GM12878 (cell line): ENCODE results near the gene ATF7IP. TPM values are rescaled to one million over a fixed set of nuclear protein-coding genes. Genes with fewer than 3 reads are reported as not detected.
"Not testable (repeated sequence)": the region's sequence is repeated elsewhere in the genome, so short reads cannot be mapped to it uniquely, and the experiment has no call there.

Experiments
- ATAC-seq: fragments of 200-7000 bp; cut with Tn5 transposase; 3 replicates; pipeline ENCODE4 v1.9.1; 2020; ENCODE audit warnings: mild to moderate bottlenecking, moderate library complexity
- BruUV-seq: library from RNA; stranded (reverse); fragments of 400-500 nt; replicated peaks from 2 replicates; lab custom pipeline; 2021; lab: Mats Ljungman, UMichigan
- CTCF ChIA-PET: fragments of 300-600 bp; sonication (Branson Sonifier 250); formaldehyde crosslinking; extraction: SDS; loops from one replicate; lab custom pipeline; 2021; ENCODE audit warnings: inconsistent platforms; lab: Yijun Ruan, JAX
- POLR2A ChIA-PET: fragments of 350-600 bp; formaldehyde crosslinking; extraction: SDS; loops from one replicate; lab custom pipeline; 2021; ENCODE audit warnings: inconsistent platforms; lab: Charles Lee
- RAD21 ChIA-PET: fragments of 300-600 bp; sonication (Branson Sonifier 250); formaldehyde crosslinking; loops from one replicate; lab custom pipeline; 2023; ENCODE audit warnings: antibody characterized with exemption; ENCODE audit not compliant: unreplicated experiment; lab: Charles Lee
- SMC1A ChIA-PET: fragments of 300-600 bp; sonication (Branson Sonifier 250); formaldehyde crosslinking; loops from one replicate; lab custom pipeline; 2023; ENCODE audit not compliant: unreplicated experiment, uncharacterized antibody; lab: Charles Lee
- DNase-seq: peaks from one replicate; pipeline ENCODE4 v3.0.0-alpha.2; 2011; ENCODE audit warnings: low read depth, low spot score
- FAIRE-seq: peaks from 3 replicates; lab custom pipeline; 2011; peaks lifted over from hg19 to GRCh38; lab: Jason Lieb, UNC
- H2AFZ ChIP-seq: 2 replicates; pipeline ENCODE4 v1.6.0; 2011; ENCODE audit warnings: low read depth, low read length, control low read depth; ENCODE audit not compliant: control insufficient read depth
- H3K27ac ChIP-seq: 2 replicates; pipeline ENCODE4 v1.5.1; 2011; ENCODE audit warnings: control low read depth; ENCODE audit not compliant: control insufficient read depth, insufficient read depth
- H3K27me3 ChIP-seq, 2 experiments: replicated peaks in 1 of 2; 2 replicates each; pipeline versions ENCODE4 v1.6.0 to v1.6.1; 2011; ENCODE audit warnings: low read length in 1 of 2; ENCODE audit not compliant: control insufficient read depth in 2 of 2, insufficient read depth in 2 of 2
- H3K36me3 ChIP-seq, 2 experiments: 2 replicates each; pipeline ENCODE4 v1.5.1; 2011; ENCODE audit warnings: low read length in 1 of 2; ENCODE audit not compliant: control insufficient read depth in 2 of 2, insufficient read depth in 2 of 2
- H3K4me1 ChIP-seq: 2 replicates; pipeline ENCODE4 v1.6.1; 2011; ENCODE audit warnings: mild to moderate bottlenecking, low read length, moderate library complexity, mixed read lengths; ENCODE audit not compliant: control insufficient read depth, insufficient read depth
- H3K4me2 ChIP-seq: 2 replicates; pipeline ENCODE4 v1.6.0; 2011; ENCODE audit warnings: control low read depth; ENCODE audit not compliant: control insufficient read depth, insufficient read depth
- H3K4me3 ChIP-seq: fragments of 200-600 bp; sonication (generic); 2 replicates; pipeline ENCODE4 v1.5.1; 2016
- H3K79me2 ChIP-seq: 2 replicates; pipeline ENCODE4 v1.6.0; 2011; ENCODE audit warnings: low read length; ENCODE audit not compliant: control insufficient read depth, insufficient read depth
- H3K9ac ChIP-seq: 2 replicates; pipeline ENCODE4 v1.8.0; 2011; ENCODE audit warnings: low read length, control low read depth, mixed read lengths; ENCODE audit not compliant: control insufficient read depth, insufficient read depth
- H3K9me3 ChIP-seq: replicated peaks from 3 replicates; pipeline ENCODE4 v1.5.1; 2011; ENCODE audit warnings: mild to moderate bottlenecking, low read length; ENCODE audit not compliant: control insufficient read depth, insufficient read depth
- H4K20me1 ChIP-seq: 2 replicates; pipeline ENCODE4 v1.6.0; 2011; ENCODE audit not compliant: control insufficient read depth, insufficient read depth
- EP300 ChIP-seq, 2 experiments: fragments of 150-350 bp in 1 of 2; IDR thresholded peaks; 2 replicates each; pipeline ENCODE4 v1.6.1; 2011 to 2012; ENCODE audit warnings: low read depth in 2 of 2, low read length in 2 of 2, borderline replicate concordance in 1 of 2, improper control_type of control experiment in 1 of 2, inconsistent platforms in 1 of 2; ENCODE audit not compliant: control insufficient read depth in 1 of 2
- HDAC2 ChIP-seq: fragments of 200-600 bp; sonication (generic); IDR thresholded peaks from 2 replicates; pipeline ENCODE4 v1.6.1; 2017
- JUNB ChIP-seq: IDR thresholded peaks from 2 replicates; pipeline ENCODE4 v1.6.1; 2016; ENCODE audit warnings: antibody characterized with exemption, mild to moderate bottlenecking
- WGBS: methylation state at CpG from one replicate; pipeline ENCODE4 v1.1.6; 2016; ENCODE audit warnings: low lambda C conversion rate; ENCODE audit not compliant: insufficient replicate concordance, insufficient coverage; ENCODE audit errors: missing lambda C conversion rate; 5-methylcytosine and 5-hydroxymethylcytosine counted together
- in situ Hi-C: fragments of 300-500 bp; cut with MboI; formaldehyde crosslinking; loops from 9 replicates; pipeline ENCODE4 v1.14.3; 2018; ENCODE audit warnings: mixed read lengths
- intact Hi-C: fragments of 100-400 bp; cut with micrococcal nuclease; formaldehyde crosslinking; loops from one replicate; pipeline ENCODE4 v1.14.2; 2022; ENCODE audit not compliant: unreplicated experiment
- polyA plus RNA-seq, 11 experiments: library from polyadenylated mRNA; depleted of rRNA in 4 of 11; unstranded in 6 of 11; stranded (reverse) in 5 of 11; fragments of >200 nt; fragmentation: Nextera tagmentation in 4 of 11; fragmentation: Illumina TruSeq in 1 of 11; extraction: Ambion mirVana in 4 of 11; extraction: Trizol in 1 of 11; gene quantifications; 1 replicate in 1 of 11; 2 replicates in 10 of 11; pipeline versions ENCODE4 v1.2.1 to v1.2.3, GENCODE V29; 2011 to 2016; ENCODE audit warnings: inconsistent platforms in 2 of 11, missing spikeins in 2 of 11, low read depth in 1 of 11
- total RNA-seq, 4 experiments: library from RNA; depleted of rRNA in 3 of 4; stranded (reverse); fragments of >200 nt in 3 of 4; fragmentation: Illumina TruSeq in 1 of 4; extraction: Trizol in 1 of 4; gene quantifications; 2 replicates each; pipeline versions ENCODE4 v1.2.1 to v1.2.3, GENCODE V29; 2013 to 2021
- TF ChIP-seq, protein P1 (sequence below): fragments of 450-650 bp; IDR thresholded peaks from 2 replicates; pipeline ENCODE4 v1.6.1; 2017; ENCODE audit warnings: mild to moderate bottlenecking

The ATF7IP gene
- total and polyA plus RNA-seq, 10 of the 15 experiments (the other 5 are each of a cell fraction or from before 2014, with no cell fraction given): 6.2 to 66.6 (median 29.3) TPM

GRCh38 chr12:14400599-14400998, 35.1 kb downstream of the ATF7IP start (continued):
- peak; percentile 68 for TF ChIP-seq JUNB
- TF ChIP-seq EP300 (IDR thresholded peaks at IDR 0.05; ENCODE audit: borderline replicate concordance in 1 of 2, control insufficient read depth in 1 of 2, low read depth in 2 of 2, low read length in 2 of 2): 0 out of 4 replicates have a peak, but pooled peaks of 1 of the 2 experiments have one; percentile 24
- no peak for TF ChIP-seq HDAC2
- TF ChIP-seq, protein P1, sequence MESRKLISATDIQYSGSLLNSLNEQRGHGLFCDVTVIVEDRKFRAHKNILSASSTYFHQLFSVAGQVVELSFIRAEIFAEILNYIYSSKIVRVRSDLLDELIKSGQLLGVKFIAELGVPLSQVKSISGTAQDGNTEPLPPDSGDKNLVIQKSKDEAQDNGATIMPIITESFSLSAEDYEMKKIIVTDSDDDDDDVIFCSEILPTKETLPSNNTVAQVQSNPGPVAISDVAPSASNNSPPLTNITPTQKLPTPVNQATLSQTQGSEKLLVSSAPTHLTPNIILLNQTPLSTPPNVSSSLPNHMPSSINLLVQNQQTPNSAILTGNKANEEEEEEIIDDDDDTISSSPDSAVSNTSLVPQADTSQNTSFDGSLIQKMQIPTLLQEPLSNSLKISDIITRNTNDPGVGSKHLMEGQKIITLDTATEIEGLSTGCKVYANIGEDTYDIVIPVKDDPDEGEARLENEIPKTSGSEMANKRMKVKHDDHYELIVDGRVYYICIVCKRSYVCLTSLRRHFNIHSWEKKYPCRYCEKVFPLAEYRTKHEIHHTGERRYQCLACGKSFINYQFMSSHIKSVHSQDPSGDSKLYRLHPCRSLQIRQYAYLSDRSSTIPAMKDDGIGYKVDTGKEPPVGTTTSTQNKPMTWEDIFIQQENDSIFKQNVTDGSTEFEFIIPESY: no peak

GRCh38 chr12:14401267-14401666, 35.8 kb downstream of the ATF7IP start:
- H3K4me3 ChIP-seq: peak overlapping the region; percentile 22; the same call in 1 of the 2 replicates
- FAIRE-seq, DNase-seq, H3K4me1 ChIP-seq, H4K20me1 ChIP-seq, H2AFZ ChIP-seq, H3K27ac ChIP-seq, H3K9ac ChIP-seq, H3K36me3 ChIP-seq, ATAC-seq, BruUV-seq, H3K4me2 ChIP-seq, intact Hi-C loops, in situ Hi-C loops, H3K27me3 ChIP-seq: not testable (repeated sequence)
- ChIA-PET RAD21 (interaction anchor here (2.1 to 3.3 kb wide), 2 partner anchors 15 to 29 kb away, joined by 12 to 21 read pairs; no protein-coding TSS in a partner anchor), SMC1A (interaction anchor here (2.3 to 2.7 kb wide), 3 partner anchors 8 to 36 kb away, joined by 9 to 29 read pairs (median 10); partner anchors contain the start of gene ATF7IP), CTCF (interaction anchor here (0.9 to 3.0 kb wide), 3 partner anchors 8 to 17 kb away, joined by 4 to 11 read pairs (median 8); no protein-coding TSS in a partner anchor), POLR2A (interaction anchor here (0.6 to 1.8 kb wide), 7 partner anchors 13 to 74 kb away, joined by 3 to 6 read pairs (median 4); partner anchors contain the start of gene ATF7IP)
- WGBS: 89% methylated on average over 6 of the region's 6 CpGs
- peaks cover 93% of the 10 kb centered on the region for H3K79me2 ChIP-seq
- peaks cover 26% of the 10 kb centered on the region for H3K9me3 ChIP-seq
